Body of pancreas (tissue), 4 donors: ENCODE measurements around the gene ADCY1.

Source experiments
- POLR2A ChIP-seq, 3 donors: fragments of 450-650 bp; IDR thresholded peaks; one replicate each; pipeline ENCODE4 v1.6.1; 2016; ENCODE audit warnings: antibody characterized with exemption in 3 of 3, mild to moderate bottlenecking in 2 of 3
- TF ChIP-seq, protein P1 (sequence below), 7 experiments: fragments of 450-650 bp in 4 of 7; fragments of 200-600 bp in 3 of 7; sonication (generic) in 3 of 7; IDR thresholded peaks; one replicate each; pipeline ENCODE4 v1.5.1; 2016 to 2019; ENCODE audit warnings: antibody characterized with exemption in 7 of 7

DNA sequence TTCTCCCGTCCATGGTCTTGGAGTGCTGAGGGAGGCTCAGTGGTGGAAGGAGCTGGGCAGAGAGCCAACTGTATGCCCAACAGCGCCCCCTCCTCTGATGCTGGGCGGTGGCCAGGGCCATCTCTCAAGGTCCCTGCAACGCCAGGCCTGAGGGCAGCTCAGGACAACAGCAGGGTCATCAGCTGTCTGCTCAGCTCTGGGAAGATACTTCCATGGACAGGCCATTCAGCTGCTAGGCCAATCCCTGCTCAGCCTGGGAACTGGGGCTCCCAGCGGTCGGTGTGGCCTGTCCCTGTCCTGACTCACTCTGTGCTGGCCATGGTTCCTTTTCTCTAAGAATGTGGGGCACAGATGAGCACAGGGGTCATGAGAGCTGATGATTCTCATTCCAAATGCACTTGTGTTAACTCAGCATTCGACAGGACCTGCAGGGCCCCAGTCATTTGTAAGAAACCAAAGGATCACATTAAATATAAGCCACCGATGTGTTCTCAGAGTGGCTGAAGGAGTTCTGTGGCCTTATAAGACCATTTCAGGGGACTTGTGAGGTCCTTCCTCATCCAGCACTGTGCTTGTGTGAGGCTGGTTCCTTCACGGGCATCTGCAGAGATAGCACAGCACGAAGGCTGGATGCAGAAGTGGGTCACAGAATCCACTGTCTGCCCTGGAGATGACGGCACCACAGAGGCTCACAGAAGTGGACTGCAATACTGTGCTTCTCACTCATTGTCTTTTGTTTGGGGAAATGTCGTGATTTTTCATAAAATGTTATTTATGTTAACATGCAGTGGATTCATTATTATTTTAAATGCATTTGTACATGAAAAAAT lies 73.0 kb downstream of the ADCY1 start:
- TF ChIP-seq, protein P1, sequence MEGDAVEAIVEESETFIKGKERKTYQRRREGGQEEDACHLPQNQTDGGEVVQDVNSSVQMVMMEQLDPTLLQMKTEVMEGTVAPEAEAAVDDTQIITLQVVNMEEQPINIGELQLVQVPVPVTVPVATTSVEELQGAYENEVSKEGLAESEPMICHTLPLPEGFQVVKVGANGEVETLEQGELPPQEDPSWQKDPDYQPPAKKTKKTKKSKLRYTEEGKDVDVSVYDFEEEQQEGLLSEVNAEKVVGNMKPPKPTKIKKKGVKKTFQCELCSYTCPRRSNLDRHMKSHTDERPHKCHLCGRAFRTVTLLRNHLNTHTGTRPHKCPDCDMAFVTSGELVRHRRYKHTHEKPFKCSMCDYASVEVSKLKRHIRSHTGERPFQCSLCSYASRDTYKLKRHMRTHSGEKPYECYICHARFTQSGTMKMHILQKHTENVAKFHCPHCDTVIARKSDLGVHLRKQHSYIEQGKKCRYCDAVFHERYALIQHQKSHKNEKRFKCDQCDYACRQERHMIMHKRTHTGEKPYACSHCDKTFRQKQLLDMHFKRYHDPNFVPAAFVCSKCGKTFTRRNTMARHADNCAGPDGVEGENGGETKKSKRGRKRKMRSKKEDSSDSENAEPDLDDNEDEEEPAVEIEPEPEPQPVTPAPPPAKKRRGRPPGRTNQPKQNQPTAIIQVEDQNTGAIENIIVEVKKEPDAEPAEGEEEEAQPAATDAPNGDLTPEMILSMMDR (IDR thresholded peaks at IDR 0.05), result no peak
- TF ChIP-seq POLR2A (IDR thresholded peaks at IDR 0.05), result no peak
